CD14-positive monocyte (primary cell): ENCODE measurements around the gene ZNF92. TPM values are rescaled to one million over a fixed set of nuclear protein-coding genes. Genes with fewer than 3 reads are reported as not detected.
"Not testable (repeated sequence)": the region's sequence is repeated elsewhere in the genome, so short reads cannot be mapped to it uniquely, and the experiment has no call there.

Experiments
- DNase-seq, 3 donors: peaks; one replicate each; pipeline ENCODE4 v3.0.0-alpha.2; 2011 to 2022
- H2AFZ ChIP-seq: 2 replicates; pipeline ENCODE4 v1.6.0; 2012; ENCODE audit warnings: mild to moderate bottlenecking, low read depth, low read length, inconsistent platforms; ENCODE audit not compliant: insufficient read depth, poor library complexity, severe bottlenecking
- H3K27ac ChIP-seq, 2 donors: 1 replicate in 1 of 2; 2 replicates in 1 of 2; pipeline ENCODE4 v1.5.1; 2012 to 2013; ENCODE audit warnings: low read length in 2 of 2, control low read depth in 1 of 2, inconsistent platforms in 1 of 2, low read depth in 1 of 2, mild to moderate bottlenecking in 1 of 2
- H3K27me3 ChIP-seq, 2 donors: one replicate each; pipeline versions ENCODE4 v1.6.0 to v1.6.1; 2011 to 2013; ENCODE audit warnings: low read length in 2 of 2; ENCODE audit not compliant: control insufficient read depth in 2 of 2, insufficient read depth in 2 of 2
- H3K36me3 ChIP-seq, 2 donors: replicated peaks in 1 of 2; 1 replicate in 1 of 2; 2 replicates in 1 of 2; pipeline versions ENCODE4 v1.5.1 to v1.6.1; 2012 to 2013; ENCODE audit warnings: low read length in 2 of 2, control low read depth in 1 of 2, inconsistent platforms in 1 of 2, mild to moderate bottlenecking in 1 of 2; ENCODE audit not compliant: insufficient read depth in 2 of 2, control insufficient read depth in 1 of 2
- H3K4me1 ChIP-seq, 2 donors: 1 replicate in 1 of 2; 2 replicates in 1 of 2; pipeline versions ENCODE4 v1.5.1 to v1.6.1; 2012 to 2013; ENCODE audit warnings: low read length in 2 of 2, control low read depth in 1 of 2, inconsistent platforms in 1 of 2, mild to moderate bottlenecking in 1 of 2, moderate library complexity in 1 of 2; ENCODE audit not compliant: insufficient read depth in 2 of 2, control insufficient read depth in 1 of 2
- H3K4me2 ChIP-seq: replicated peaks from 2 replicates; pipeline ENCODE3; 2012; ENCODE audit warnings: low read length, moderate library complexity, mild to moderate bottlenecking; ENCODE audit not compliant: poor library complexity, severe bottlenecking; ENCODE audit errors: extremely low read depth
- H3K4me3 ChIP-seq, 3 experiments: fragments of 200-600 bp in 1 of 3; sonication (generic) in 1 of 3; replicated peaks in 1 of 3; 1 replicate in 2 of 3; 2 replicates in 1 of 3; pipeline ENCODE4 v1.5.1; 2011 to 2013; ENCODE audit warnings: low read length in 3 of 3, mild to moderate bottlenecking in 3 of 3, control low read depth in 2 of 3, low read depth in 2 of 3, inconsistent platforms in 1 of 3, moderate library complexity in 1 of 3
- H3K79me2 ChIP-seq: 2 replicates; pipeline ENCODE4 v1.6.0; 2012; ENCODE audit warnings: mild to moderate bottlenecking, control low read depth, inconsistent platforms, low read length, moderate library complexity; ENCODE audit not compliant: insufficient read depth
- H3K9ac ChIP-seq: 2 replicates; pipeline ENCODE4 v1.6.0; 2017; ENCODE audit warnings: low read length, mild to moderate bottlenecking; ENCODE audit not compliant: insufficient read depth, poor library complexity, severe bottlenecking
- H3K9me3 ChIP-seq, 2 donors: replicated peaks in 1 of 2; 1 replicate in 1 of 2; 2 replicates in 1 of 2; pipeline versions ENCODE4 v1.5.1 to v1.6.1; 2012 to 2013; ENCODE audit warnings: low read length in 2 of 2, control low read depth in 1 of 2; ENCODE audit not compliant: control insufficient read depth in 1 of 2, insufficient read depth in 1 of 2
- H4K20me1 ChIP-seq: 2 replicates; pipeline ENCODE4 v1.6.0; 2012; ENCODE audit warnings: mild to moderate bottlenecking, low read length, control low read depth, moderate library complexity; ENCODE audit not compliant: insufficient read depth
- H3K27ac Mint-ChIP-seq, 7 donors: one replicate each; pipeline ENCODE4 v1.8.0; 2020; ENCODE audit warnings: mild to moderate bottlenecking in 7 of 7, mixed read lengths in 7 of 7, moderate library complexity in 6 of 7, inconsistent platforms in 2 of 7
- H3K27me3 Mint-ChIP-seq, 3 donors: one replicate each; pipeline ENCODE4 v1.8.0; 2021 to 2022; ENCODE audit warnings: low read depth in 3 of 3, mild to moderate bottlenecking in 3 of 3, mixed read lengths in 3 of 3, moderate library complexity in 3 of 3, inconsistent platforms in 1 of 3
- H3K36me3 Mint-ChIP-seq, 2 donors: one replicate each; pipeline ENCODE4 v1.8.0; 2020; ENCODE audit warnings: mixed read lengths in 2 of 2, inconsistent platforms in 1 of 2, mild to moderate bottlenecking in 1 of 2
- H3K4me1 Mint-ChIP-seq: one replicate; pipeline ENCODE4 v1.8.0; 2020; ENCODE audit warnings: mild to moderate bottlenecking, mixed read lengths
- H3K4me3 Mint-ChIP-seq, 2 donors: one replicate each; pipeline ENCODE4 v1.8.0; 2020; ENCODE audit warnings: mild to moderate bottlenecking in 2 of 2, mixed read lengths in 2 of 2, moderate library complexity in 1 of 2
- H3K9me3 Mint-ChIP-seq, 7 donors: one replicate each; pipeline ENCODE4 v1.8.0; 2020 to 2022; ENCODE audit warnings: mixed read lengths in 7 of 7, mild to moderate bottlenecking in 6 of 7, moderate library complexity in 6 of 7, inconsistent platforms in 2 of 7
- WGBS: methylation state at CpG from one replicate; pipeline ENCODE4 v1.1.5; 2013; ENCODE audit warnings: missing lambda C conversion rate; ENCODE audit not compliant: insufficient coverage; 5-methylcytosine and 5-hydroxymethylcytosine counted together
- intact Hi-C, 2 donors: fragments of 100-400 bp; cut with micrococcal nuclease; formaldehyde crosslinking; loops; one replicate each; pipeline versions ENCODE4 v1.15.0 to v1.15.1; 2023
- polyA plus RNA-seq, 3 donors: library from polyadenylated mRNA; depleted of rRNA in 1 of 3; unstranded in 2 of 3; stranded (reverse) in 1 of 3; fragments of 300-500 nt in 2 of 3; fragments of >200 nt in 1 of 3; fragmentation: Illumina TruSeq in 2 of 3; gene quantifications; 1 replicate in 2 of 3; 2 replicates in 1 of 3; pipeline ENCODE4 v1.2.3, GENCODE V29; 2012 to 2021
- TF ChIP-seq, protein P1 (sequence below): fragments of 200-600 bp; IDR thresholded peaks from one replicate; pipeline ENCODE4 v1.8.0; 2022; ENCODE audit warnings: antibody characterized with exemption, mild to moderate bottlenecking

Gene ZNF92
- polyA plus RNA-seq, 3 donors, result 2.3 to 6.4 (median 4.1) TPM

DNA sequence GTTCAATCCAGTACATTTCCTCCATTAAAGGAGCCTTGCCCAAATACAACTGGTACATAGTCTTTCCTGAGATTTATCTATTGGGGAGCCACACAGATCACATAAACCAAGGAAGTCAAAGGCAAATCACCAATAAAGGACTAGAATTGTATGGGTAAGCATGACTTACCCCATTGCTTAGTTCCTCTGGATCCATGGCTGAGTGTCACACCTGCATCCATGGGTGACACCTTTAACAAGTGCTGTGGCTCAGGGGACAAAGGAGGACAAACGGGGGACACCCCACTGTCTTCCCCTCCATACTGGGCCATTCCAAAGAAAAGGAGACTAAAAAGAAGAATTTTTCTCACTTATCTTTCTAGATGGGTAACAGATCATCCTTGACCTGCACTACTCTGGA, 30.4 kb downstream of the ZNF92 start:
- Histone ChIP-seq H3K27me3 (no peaks in the 10 kb centered on the region), H3K9me3 (peaks cover 54 to 87% of the 10 kb centered on the region in 2 donors), H4K20me1 (no peaks in the 10 kb centered on the region), H3K27ac (no peak overlapping the region), H3K36me3 (peaks cover 3 to 13% of the 10 kb centered on the region in 2 donors), H3K4me3 (no peak overlapping the region), H3K4me2 (no peak overlapping the region), H3K79me2 (no peaks in the 10 kb centered on the region), H3K9ac (no peak overlapping the region), H3K4me1 (no peaks in the 10 kb centered on the region), H2AFZ (no peak overlapping the region)
- H3K4me1 Mint-ChIP-seq, result no peaks in the 10 kb centered on the region
- peaks cover 37 to 75% (median 71%) of the 10 kb centered on the region in 7 donors for H3K9me3 Mint-ChIP-seq
- H3K27me3 Mint-ChIP-seq, result peaks cover 0 to 1% (median 0%) of the 10 kb centered on the region in 3 donors
- intact Hi-C loops, result no loop called here
- WGBS, result no CpG with 5 or more reads among the region's 1 CpG
- peaks cover 7 to 8% of the 10 kb centered on the region in 2 donors for H3K36me3 Mint-ChIP-seq
- TF ChIP-seq, protein P1, sequence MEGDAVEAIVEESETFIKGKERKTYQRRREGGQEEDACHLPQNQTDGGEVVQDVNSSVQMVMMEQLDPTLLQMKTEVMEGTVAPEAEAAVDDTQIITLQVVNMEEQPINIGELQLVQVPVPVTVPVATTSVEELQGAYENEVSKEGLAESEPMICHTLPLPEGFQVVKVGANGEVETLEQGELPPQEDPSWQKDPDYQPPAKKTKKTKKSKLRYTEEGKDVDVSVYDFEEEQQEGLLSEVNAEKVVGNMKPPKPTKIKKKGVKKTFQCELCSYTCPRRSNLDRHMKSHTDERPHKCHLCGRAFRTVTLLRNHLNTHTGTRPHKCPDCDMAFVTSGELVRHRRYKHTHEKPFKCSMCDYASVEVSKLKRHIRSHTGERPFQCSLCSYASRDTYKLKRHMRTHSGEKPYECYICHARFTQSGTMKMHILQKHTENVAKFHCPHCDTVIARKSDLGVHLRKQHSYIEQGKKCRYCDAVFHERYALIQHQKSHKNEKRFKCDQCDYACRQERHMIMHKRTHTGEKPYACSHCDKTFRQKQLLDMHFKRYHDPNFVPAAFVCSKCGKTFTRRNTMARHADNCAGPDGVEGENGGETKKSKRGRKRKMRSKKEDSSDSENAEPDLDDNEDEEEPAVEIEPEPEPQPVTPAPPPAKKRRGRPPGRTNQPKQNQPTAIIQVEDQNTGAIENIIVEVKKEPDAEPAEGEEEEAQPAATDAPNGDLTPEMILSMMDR, result no peak
- H3K4me3 Mint-ChIP-seq, result no peak overlapping the region
- no peak for DNase-seq
- no peak overlapping the region for H3K27ac Mint-ChIP-seq

DNA sequence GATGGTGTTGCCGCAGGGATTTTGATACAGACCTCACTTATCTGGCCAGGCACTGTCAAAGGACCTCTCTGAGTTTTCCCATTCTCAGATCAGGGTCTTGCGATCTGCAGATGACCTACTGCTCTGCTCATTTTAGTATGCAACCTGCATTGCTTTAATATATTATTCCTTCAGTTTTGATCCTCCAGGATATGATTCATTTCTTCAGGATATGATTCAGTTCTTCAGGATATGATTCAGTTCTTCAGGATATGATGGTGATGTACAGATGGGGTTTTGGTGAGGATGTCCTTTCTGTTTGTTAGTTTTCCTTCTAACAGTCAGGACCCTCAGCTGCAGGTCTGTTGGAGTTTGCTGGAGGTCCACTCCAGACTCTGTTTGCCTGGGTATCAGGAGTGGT, 33.1 kb downstream of the ZNF92 start:
- not testable (repeated sequence) for H3K79me2 ChIP-seq, H3K4me1 Mint-ChIP-seq
- peaks cover 60 to 63% of the 10 kb centered on the region in 2 donors for H3K9me3 ChIP-seq

More for the DNA sequence above, 33.1 kb downstream of the ZNF92 start:
- DNase-seq, H3K27ac Mint-ChIP-seq, H4K20me1 ChIP-seq, H3K36me3 ChIP-seq, H3K27me3 ChIP-seq, H3K27me3 Mint-ChIP-seq, H3K4me1 ChIP-seq, H3K4me3 ChIP-seq, H3K36me3 Mint-ChIP-seq, H3K9ac ChIP-seq, H3K4me2 ChIP-seq, H3K4me3 Mint-ChIP-seq, H3K27ac ChIP-seq, H2AFZ ChIP-seq, intact Hi-C loops: not testable (repeated sequence)
- 90% methylated on average over 2 of the region's 2 CpGs for WGBS
- peaks cover 34 to 75% (median 66%) of the 10 kb centered on the region in 7 donors for H3K9me3 Mint-ChIP-seq
